GM19025 (cell line): ENCODE results near the gene LCE7A.

ENCODE experiments used
- ATAC-seq: cut with Tn5 transposase; IDR thresholded peaks from one replicate; pipeline ENCODE4 v1.9.1; 2021; ENCODE audit warnings: mild to moderate bottlenecking, low read depth, moderate library complexity; ENCODE audit not compliant: unreplicated experiment

LCE7A gene

DNA sequence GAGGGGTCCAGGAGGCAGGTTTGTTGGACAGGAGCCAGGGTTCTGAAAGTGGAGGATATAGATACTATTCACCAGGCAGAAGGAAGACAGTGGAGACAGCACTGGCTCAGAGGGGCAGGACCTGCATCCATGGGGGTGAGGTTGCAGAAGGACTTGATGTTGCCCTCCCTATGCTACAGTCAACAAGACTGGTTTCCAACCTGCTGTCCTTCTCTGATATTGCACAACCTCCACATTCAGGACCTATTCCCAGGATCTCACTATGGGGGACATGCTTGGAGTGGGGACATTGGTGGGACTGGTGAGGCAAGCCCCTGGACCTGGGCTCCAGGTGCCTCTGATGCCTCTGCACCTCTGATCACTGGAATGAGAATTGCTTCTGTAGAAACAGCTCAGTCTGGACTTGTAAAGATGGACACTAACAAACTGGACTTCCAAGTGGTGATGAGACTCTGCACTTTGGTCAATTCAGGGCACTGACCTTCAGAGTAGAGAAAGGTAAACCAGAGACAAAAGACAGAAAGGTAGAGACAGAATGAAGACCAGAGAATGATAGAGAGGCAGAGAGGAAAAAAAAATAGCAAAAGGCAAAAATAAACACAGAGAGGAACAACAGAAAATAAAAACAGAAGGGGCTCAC lies 19.9 kb downstream of the LCE7A start:
- no peak for ATAC-seq

DNA sequence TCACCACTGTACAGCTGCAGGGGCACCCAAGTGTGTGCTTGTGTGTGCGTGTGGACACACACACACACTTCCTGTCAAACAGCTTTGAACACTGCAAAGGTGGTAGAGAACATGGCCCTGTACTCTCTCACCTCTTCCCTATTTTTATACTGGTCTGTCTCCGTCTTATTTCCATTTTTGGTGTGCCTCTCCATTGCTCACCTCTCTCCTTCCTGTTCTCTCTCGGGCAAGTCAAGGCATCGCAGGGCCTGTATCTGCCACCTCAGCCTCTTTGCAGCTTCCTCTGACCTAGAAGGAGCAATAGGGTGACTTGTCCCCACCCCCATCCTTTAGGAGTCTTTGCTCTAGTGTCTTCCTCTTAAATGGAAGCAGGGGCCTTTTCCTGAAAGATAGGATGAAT lies 20.5 kb downstream of the LCE7A start:
- no peak for ATAC-seq

DNA sequence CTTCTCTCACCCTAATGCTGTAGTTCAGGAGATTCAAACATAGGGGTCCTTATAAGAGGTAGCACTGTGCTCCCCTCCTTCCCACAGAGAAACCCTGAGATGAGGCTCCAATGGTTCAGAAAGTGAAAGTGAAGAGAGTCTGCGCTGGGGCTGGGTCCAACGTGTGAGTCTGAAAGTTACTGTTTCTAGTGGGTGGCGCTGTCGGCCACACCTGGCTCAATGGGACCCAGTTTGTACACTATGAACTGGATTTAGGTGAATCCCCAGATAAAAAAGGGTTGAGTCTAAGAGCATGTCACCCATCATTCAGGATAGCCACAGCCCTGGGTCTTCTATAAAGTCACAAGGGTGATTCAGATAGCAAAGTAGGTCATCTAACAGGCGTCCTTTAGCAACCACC lies 21.1 kb downstream of the LCE7A start:
- no peak for ATAC-seq

DNA sequence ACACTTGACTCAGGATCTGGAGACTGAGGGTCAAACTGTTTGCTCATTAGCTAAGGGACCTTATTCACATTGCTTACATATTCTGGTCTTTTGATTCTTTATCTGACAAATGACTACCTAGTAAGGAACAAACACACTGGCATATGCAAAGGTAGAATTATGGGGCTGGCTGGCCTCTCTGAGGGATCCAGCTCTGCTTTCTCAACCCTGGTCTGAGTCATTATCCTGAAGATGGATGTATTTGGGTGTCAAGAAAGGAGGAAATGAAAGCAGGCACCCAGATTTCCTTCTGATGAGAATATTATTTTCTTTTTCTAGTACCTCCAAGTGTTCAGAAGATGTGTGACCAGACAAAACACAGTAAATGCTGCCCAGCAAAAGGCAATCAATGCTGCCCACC lies 24.3 kb downstream of the LCE7A start:
- no peak for ATAC-seq

- no peak for ATAC-seq
Observed at GRCh38 chr1:152884506-152884905, 24.7 kb downstream of the LCE7A start.

- no peak for ATAC-seq
Observed at GRCh38 chr1:152884966-152885624, 25.3 kb downstream of the LCE7A start.

GRCh38 chr1:152886085-152886484 lies 26.3 kb downstream of the LCE7A start:
- ATAC-seq = no peak

DNA sequence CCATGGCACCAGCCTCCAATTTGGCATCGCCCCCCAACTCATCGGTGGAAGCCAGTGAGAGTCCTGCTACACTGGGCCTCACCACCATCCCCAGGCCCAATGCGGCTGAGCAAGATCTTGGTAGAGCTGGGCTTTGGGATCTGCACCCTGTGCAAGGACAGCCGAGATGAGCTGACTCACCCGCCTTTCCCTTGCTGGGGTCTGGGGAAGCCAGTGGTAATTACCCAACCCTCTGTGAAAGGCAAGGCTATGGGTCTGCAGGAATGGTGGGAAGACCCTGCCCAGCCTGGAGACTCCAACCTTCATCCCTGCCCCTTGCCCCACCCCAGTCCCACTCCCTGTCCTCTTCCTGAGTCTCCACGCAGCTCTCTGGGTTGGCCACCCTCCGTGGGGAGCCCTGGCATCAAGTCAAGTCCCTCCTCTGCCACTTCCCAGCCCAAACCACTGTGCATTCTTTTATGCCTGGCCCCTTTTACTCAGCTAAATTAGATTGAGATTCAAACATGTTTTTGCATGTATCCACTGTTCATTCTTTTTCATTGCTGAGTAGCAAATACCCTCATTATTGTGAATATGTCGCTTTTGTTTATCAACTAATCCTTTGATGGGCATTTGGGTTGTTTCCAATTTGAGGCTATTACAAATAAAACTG lies 27.1 kb downstream of the LCE7A start:
- ATAC-seq = no peak

DNA sequence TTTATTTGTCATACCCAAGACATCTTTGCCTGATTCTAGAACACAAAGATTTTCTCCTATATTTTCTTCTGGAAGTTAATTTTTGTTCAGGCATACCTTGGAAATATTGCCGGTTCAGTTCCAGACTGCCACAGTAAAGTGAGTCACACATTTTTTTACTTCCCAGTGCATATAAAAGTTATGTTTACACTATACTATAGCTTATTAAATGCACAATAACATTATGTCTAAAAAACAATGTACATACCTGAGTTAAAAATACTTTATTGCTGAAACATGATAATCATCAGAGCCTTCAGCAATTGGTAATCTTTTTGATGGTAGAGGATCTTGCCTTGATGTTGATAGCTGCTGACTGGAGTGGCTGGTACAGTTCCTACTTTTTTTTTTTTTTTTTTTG lies 28.3 kb downstream of the LCE7A start:
- no peak for ATAC-seq

- no peak for ATAC-seq
Observed at GRCh38 chr1:152899027-152899426, 39.2 kb downstream of the LCE7A start.

GRCh38 chr1:152899883-152900282 lies 40.1 kb downstream of the LCE7A start:
- ATAC-seq = no peak

GRCh38 chr1:152901631-152902030 lies 41.8 kb downstream of the LCE7A start:
- ATAC-seq = no peak

DNA sequence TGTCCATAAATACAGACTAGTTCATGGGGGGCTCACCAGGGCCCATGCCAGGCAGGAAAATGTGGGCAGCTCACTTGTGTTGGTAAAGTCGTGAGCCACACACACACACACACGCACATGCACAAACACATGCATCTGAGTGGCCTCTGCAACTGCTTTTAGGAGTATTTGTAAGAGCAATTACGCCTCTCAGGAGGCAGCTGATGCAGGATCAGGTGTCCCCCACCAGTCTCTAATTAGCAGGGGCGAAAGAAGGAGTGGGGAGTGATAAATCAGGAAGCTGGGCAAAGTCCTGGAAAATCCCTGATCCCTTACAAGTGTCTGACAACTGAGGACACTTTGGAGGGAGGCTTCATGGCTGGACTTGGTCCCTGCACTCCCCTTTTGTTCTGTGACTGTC lies 42.8 kb downstream of the LCE7A start:
- no peak for ATAC-seq

DNA sequence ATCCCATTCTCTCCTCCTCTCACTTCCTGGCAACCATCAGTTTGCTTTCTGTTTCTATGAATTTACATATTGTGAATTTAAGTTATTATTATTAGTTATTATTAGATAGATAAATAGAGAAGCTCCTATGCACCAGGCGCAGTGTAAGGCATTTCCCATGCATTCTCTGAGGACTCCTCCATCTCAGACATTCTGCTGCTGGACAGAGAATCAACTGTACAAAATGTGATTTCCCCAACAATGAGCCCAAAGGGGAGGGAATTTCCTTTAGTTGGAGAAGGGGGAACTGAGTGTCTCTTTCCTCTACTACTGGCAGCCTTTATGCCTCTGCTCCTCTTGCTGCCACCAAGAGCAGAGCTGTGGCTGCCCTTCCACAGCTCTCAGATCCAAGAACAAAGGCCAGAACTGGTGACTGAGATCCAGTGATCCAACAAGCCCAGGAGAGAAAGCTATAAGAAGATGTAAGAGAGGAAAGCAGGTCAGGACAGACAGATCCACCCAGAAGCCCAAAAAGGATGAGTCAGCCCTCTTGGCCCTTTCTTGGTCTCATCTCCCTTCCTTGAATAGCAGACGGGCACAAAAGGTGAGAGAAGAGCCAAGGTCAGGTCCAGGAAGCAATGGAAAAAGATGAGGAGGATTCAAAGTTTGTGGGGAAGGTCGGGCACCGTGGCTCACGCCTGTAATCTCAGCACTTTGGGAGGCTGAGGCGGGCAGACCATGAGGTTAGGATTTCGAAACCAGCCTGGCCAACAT lies 45.1 kb downstream of the LCE7A start:
- ATAC-seq = no peak

DNA sequence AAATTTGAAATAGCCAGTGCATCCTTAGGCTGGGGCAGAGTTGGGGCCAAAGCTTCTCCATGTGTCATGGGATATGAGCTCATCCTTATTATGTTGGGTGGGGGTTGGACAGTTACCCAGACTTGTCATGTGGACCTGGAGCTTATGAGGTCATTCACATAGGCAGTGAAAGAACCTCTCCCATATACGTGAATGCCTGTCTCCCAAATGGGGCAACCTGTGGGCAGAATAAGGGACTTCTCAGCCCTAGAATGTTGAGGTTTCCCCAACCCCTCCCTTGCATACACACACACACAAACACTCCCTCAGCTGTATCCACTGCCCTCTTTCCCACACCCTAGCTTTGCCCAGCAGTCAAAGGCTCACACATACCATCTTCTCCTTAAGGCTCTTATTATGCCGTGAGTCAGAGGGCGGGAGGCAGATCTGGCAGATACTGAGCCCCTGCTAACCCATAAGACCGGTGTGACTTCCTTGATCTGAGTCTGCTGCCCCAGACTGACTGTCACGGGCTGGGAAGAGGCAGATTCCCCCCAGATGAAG lies 46.3 kb downstream of the LCE7A start:
- ATAC-seq = no peak

- no peak for ATAC-seq
Observed at GRCh38 chr1:152907686-152908601, 48.1 kb downstream of the LCE7A start, which contains the start of gene IVL. Gene IVL, plus strand, starts transcription at chr1:152908546. Its CDS starts 1,252 bp downstream, at chr1:152909798.

- ATAC-seq = no peak
Observed at GRCh38 chr1:152909206-152909605, 49.4 kb downstream of the LCE7A start.
